GM18867 (cell line): Measurements from ENCODE around the gene GOLGA6L9.
A peak's percentile ranks its signal among the peaks of the same experiment; 100 is the strongest.
"Not testable (repeated sequence)": the region's sequence is repeated elsewhere in the genome, so short reads cannot be mapped to it uniquely, and the experiment has no call there.

ENCODE experiments used
- ATAC-seq: cut with Tn5 transposase; IDR thresholded peaks from one replicate; pipeline ENCODE4 v1.9.1; 2021; ENCODE audit warnings: mild to moderate bottlenecking, moderate library complexity; ENCODE audit not compliant: unreplicated experiment

The GOLGA6L9 gene

DNA sequence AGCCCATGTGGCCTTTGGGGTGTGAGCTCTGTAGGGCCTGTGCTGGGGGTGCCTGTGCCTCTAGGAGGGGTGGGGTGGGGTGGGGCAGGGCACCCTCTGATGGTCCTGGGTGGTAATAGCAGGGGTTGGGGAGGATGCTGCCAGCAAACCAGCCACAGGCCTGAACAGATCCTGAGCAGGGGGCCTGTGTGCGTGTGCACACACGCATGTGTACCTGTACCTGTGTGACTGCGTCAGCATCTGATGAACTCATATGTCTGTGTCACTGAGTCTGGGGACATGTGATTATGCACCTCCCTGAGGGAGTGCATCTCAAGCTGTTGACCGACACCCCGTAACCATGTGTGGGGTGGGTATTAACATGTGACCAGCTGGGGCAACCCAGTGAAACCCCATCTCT lies 36.0 kb downstream of the GOLGA6L9 start:
- not testable (repeated sequence) for ATAC-seq

DNA sequence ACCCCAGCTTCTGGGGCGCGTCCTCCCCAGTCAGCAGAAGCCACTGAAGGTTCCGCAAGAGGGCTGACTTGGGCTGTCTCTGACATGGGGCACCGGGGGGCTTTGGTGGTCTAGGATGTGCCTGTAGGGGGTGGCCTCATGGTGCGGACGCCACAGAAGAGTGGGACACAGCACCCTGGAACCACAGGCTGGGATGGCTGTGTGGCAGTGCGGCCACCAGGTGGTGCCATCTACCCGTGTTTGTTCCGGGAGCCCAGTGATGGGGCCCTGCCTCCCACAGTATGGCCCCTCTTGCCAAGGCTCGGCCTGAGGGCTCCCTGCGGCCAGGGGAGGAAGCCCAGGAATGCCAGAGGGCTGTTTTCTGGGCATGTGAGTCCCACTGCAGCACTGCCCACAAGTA lies 38.6 kb downstream of the GOLGA6L9 start:
- ATAC-seq, result peak; percentile 92

DNA sequence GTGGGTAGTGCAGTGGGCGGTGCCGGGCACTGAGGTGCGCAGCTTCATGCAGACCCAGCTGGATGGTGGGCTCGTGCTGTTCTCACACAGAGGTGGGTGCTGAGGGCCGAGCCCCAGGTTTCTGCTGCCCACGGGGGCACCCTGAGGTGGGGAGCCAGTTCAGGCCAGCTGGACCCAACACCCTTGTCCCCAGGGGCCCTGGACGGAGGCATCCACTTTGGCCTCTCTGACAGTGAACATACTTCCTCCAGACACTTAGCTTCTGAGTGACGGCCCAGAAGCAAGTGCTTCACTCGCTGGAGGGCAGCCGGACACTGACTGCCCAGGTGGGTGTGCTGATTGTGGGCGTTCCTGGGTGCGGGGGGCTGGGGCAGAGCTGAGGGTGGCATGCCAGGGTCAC lies 39.8 kb downstream of the GOLGA6L9 start:
- ATAC-seq, result not testable (repeated sequence)

DNA sequence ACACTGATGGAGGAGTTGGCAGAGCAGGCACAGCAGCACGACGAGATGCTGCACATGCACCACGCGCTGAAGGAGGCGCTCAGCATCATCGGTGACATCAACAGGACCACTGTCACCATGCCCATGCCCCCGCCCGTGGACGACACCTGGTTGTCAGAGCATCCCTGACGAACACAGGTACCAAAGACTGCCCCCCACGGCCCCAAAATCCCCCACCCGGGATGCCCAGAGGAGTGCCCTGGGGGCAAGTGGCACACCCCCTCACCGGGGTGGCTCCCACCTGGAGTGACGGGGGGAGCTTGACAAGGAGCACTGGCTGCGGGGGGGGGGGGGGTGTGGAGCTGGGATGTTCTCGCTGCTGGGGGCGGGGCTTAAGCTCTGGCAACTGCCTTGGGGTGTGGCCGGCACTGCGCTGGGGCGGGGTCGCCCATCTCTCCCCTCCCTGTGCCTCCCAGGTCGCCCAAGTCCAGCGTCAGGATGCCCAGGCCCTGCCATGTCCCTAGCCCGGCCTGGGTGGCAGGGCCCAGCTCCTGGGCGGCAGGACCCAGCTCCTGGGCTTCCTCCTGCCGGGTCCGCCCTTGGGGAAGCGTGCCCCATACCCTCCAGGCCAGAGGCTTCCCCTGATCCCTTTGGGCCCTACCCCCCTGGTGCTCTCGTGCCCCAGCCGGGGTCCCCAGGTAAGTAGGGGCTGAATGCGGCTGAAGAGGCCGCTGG lies 42.8 kb downstream of the GOLGA6L9 start:
- ATAC-seq, result not testable (repeated sequence)

DNA sequence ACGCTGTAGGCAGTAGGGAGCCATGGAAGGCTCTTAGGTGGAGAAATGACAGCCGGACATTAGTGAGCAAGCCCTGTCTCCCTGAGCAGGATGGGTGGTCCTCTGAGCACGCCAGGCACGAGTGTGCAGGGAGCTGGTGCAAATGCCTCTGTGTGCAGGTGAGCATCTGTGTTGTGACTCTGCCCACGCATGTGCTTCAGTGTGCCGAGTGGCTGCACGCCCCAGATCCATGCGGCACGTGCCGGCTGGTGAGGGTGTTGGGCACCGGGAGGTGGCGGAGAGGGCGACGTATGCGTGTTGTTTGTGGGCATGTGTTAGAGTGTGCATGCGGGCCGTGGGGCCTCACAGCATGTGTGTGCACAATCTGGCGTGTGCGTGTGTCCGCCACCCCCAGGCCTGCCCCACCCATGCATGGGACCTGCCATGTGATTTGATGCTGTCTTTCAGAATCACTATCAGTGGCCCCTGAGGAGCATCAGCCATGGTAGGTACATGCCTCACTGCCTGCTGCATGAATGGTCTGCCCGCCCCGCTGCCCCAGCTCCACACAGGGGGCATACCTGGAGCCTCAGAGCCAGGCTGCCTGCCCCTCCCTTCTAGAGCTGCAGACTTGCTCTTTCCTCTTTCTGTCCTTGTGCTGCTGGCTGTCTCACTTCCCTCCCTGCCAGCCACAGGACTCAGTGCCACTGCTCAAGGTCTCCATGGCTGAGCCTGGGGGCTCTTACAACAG lies 45.1 kb downstream of the GOLGA6L9 start:
- not testable (repeated sequence) for ATAC-seq

DNA sequence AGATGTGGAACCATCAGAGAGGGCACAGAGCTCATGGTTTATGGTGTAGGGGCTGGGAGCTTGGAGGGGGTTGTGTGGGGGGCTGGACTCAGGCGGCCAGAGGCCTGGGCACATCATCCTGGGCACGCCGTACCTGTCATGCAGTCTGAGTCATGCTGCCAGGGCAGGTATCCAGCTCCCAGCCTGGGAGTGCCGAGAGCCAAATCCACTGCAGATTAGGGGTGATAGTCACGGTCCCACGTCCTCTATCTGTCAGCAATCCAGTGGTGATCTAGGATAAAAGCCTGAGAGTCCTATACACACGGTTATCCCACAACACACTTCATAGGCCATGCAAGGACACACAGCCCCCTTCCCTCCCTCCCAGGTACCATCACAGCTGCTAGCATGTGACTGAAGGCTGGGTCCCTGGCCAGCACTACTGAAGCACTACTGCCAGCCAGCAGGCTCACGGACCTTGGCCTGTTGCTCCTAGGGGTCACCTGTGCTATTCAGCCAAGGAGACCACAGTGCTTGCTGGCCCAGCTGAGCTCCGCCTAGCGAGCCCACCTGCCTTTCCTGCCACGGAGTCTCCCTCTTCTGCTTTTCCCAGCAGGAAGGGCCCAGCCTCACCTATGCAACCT lies 45.8 kb downstream of the GOLGA6L9 start:
- not testable (repeated sequence) for ATAC-seq

DNA sequence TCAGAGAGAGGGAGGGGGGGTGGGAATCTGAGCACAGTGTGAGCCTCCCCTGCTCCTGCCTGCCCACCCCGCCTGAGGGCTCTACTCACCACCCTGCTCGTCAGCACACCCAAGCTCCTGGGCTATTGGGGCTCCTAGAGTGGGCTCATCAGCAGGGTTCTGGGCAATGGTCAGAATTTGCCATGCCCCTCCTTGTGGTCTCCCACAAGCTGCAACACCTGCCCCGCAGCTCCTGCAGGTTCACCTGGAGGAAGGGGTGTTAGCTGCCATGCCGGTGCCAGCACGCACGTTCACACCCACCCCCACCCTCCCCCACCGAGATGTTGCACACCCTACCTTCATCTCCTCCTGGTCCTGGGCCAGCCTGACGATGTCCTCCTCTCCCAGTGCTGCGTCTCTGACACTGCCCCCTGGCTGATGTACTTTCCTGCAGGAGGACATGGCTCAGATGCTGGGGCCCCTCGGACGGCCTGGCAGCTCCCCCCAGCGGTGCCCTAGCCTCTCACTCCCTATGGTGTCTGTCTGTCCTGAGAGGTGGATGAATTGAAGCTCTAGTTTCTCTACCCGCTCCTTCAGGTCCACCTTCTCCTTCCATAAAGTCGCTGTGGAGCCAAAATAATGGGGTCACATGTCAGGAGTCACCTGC lies 47.2 kb downstream of the GOLGA6L9 start:
- not testable (repeated sequence) for ATAC-seq

DNA sequence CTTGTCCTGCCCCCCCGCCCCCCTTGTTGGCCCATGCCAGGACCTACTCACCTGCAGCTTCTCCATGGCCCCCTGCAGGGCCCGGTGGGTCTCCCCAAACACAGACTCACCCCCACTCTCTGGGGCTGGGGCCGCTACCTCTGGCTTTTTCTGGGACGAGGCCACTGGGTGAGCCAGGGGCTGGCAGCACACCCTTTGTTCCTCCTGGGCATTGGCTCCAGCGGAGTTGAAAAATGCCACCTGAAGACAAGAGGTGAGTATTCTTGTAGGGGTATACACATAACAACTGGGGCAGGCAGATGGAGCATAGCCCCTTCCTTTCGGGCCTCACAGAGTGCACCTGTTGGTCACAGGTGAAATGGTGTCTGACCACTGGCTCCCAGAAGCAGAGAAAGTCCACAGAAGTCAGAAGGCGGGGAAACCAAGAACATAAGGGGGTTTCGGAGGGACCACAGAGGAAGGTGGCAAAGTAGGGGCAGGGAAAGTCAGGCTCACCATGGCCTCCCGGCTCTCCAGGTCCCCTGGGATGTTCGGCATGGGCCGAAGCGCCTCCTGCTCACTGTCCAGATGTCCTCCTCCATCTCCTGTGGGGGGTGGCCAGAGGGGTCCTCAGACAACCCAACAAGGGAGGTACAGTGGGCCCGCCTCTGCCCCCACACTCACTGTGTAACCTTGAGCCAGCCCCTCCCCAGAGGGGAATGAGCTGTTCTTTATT lies 47.9 kb downstream of the GOLGA6L9 start:
- not testable (repeated sequence) for ATAC-seq
